ENCODE measurements around the gene CX3CR1. TPM values are rescaled to one million over a fixed set of nuclear protein-coding genes. Genes with fewer than 3 reads are reported as not detected.
A peak's percentile ranks its signal among the peaks of the same experiment; 100 is the strongest.

Gene CX3CR1
- total and polyA plus RNA-seq, 8 donors = 1.8 to 6.4 (median 4.6) TPM

DNA sequence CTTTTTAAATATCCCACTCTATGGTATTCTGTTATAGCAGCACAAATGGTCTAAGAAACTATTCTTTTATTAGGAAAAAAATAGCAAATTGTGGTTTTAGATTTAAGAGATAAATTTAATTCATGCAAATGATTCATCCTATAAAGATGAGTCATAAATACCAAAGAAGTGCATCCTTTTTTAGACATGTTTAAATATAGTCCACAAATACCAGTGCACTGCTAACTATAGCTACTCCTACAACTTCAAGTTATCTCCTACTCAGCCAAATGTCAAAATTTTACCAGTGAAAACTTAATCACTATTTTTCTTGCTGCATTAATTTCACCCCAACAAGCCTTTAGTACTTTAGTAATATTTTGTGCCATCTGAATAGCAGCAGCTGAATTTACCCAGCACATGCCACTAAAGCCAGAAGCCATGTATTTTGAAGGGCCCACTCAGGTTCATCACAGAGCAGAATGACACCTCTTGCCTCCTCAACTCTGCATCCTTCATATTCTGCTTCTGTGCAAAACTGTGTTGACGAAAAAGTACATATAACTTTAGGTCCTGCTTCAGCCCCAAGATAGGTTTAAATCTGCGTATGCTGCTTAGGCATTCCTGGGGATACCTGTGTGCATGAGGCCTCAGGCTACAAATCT is 24.9 kb downstream of the CX3CR1 start:
- DNase-seq = no peak
- ATAC-seq = no peak
- Histone ChIP-seq H3K9me3 (no peaks in the 10 kb centered on the region), H3K36me3 (no peaks in the 10 kb centered on the region), H3K27me3 (no peaks in the 10 kb centered on the region), H3K4me3 (no peak overlapping the region), H3K4me1 (peaks cover 0 to 53% of the 10 kb centered on the region in 2 donors), H3K27ac (peak overlapping the region in 1 of 2 donors; percentile 88)
- TF ChIP-seq, protein P1, sequence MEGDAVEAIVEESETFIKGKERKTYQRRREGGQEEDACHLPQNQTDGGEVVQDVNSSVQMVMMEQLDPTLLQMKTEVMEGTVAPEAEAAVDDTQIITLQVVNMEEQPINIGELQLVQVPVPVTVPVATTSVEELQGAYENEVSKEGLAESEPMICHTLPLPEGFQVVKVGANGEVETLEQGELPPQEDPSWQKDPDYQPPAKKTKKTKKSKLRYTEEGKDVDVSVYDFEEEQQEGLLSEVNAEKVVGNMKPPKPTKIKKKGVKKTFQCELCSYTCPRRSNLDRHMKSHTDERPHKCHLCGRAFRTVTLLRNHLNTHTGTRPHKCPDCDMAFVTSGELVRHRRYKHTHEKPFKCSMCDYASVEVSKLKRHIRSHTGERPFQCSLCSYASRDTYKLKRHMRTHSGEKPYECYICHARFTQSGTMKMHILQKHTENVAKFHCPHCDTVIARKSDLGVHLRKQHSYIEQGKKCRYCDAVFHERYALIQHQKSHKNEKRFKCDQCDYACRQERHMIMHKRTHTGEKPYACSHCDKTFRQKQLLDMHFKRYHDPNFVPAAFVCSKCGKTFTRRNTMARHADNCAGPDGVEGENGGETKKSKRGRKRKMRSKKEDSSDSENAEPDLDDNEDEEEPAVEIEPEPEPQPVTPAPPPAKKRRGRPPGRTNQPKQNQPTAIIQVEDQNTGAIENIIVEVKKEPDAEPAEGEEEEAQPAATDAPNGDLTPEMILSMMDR (IDR thresholded peaks at IDR 0.05) = no peak
- intact Hi-C loops (cut with DNase I) = no loop called here

- H3K27ac ChIP-seq = no peak overlapping the region
- intact Hi-C loops (cut with DNase I) = no loop called here
- no peaks in the 10 kb centered on the region for H3K27me3 ChIP-seq
- DNase-seq (no peak), ATAC-seq (no peak)
- no peaks in the 10 kb centered on the region for H3K36me3 ChIP-seq
- no peaks in the 10 kb centered on the region for H3K9me3 ChIP-seq
- H3K4me1 ChIP-seq = peaks cover 0 to 51% of the 10 kb centered on the region in 2 donors
- no peak overlapping the region for H3K4me3 ChIP-seq
- TF ChIP-seq, protein P1 (IDR thresholded peaks at IDR 0.05) = no peak
Observed at GRCh38 chr3:39251576-39251975, 28.3 kb downstream of the CX3CR1 start.

- peak overlapping the region in 1 of 2 donors; percentile 75 for H3K27ac ChIP-seq
- intact Hi-C loops (cut with DNase I) = no loop called here
Observed at GRCh38 chr3:39250116-39250747, 29.6 kb downstream of the CX3CR1 start.

GRCh38 chr3:39249453-39250115 is 30.3 kb downstream of the CX3CR1 start:
- peaks cover 0 to 32% of the 10 kb centered on the region in 2 donors for H3K4me1 ChIP-seq
- ATAC-seq (no peak), DNase-seq (no peak)
- no peak overlapping the region for H3K4me3 ChIP-seq
- TF ChIP-seq, protein P1 (IDR thresholded peaks at IDR 0.05) = no peak
- H3K9me3 ChIP-seq = no peaks in the 10 kb centered on the region
- intact Hi-C loops (cut with DNase I) = no loop called here
- H3K27me3 ChIP-seq = no peaks in the 10 kb centered on the region
- peak overlapping the region in 1 of 2 donors; percentile 75 for H3K27ac ChIP-seq
- no peaks in the 10 kb centered on the region for H3K36me3 ChIP-seq

More at GRCh38 chr3:39250116-39250747, 29.6 kb downstream of the CX3CR1 start:
- peak; percentile 84 for ATAC-seq
- peaks cover 0 to 39% of the 10 kb centered on the region in 2 donors for H3K4me1 ChIP-seq
- peak in 1 of 4 donors; percentile 5 for DNase-seq
- TF ChIP-seq, protein P1 (IDR thresholded peaks at IDR 0.05) = no peak
- H3K36me3 ChIP-seq = no peaks in the 10 kb centered on the region
- no peaks in the 10 kb centered on the region for H3K9me3 ChIP-seq
- no peaks in the 10 kb centered on the region for H3K27me3 ChIP-seq
- H3K4me3 ChIP-seq = no peak overlapping the region

- TF ChIP-seq, protein P1 (IDR thresholded peaks at IDR 0.05) = no peak
- intact Hi-C loops (cut with DNase I) = no loop called here
- H3K9me3 ChIP-seq = no peaks in the 10 kb centered on the region
- H3K4me3 ChIP-seq = no peak overlapping the region
- no peaks in the 10 kb centered on the region for H3K36me3 ChIP-seq
- peak overlapping the region in 1 of 2 donors; percentile 45 for H3K27ac ChIP-seq
- ATAC-seq (no peak), DNase-seq (no peak)
- no peaks in the 10 kb centered on the region for H3K27me3 ChIP-seq
- H3K4me1 ChIP-seq = peaks cover 0 to 11% of the 10 kb centered on the region in 2 donors
Observed at GRCh38 chr3:39241561-39241960, 38.3 kb downstream of the CX3CR1 start.

Measured in left lung (tissue), 10 donors.